Kidney (tissue), 14 donors: ENCODE data around the gene SAMD4A. TPM values are rescaled to one million over a fixed set of nuclear protein-coding genes. Genes with fewer than 3 reads are reported as not detected.

Experiments used
- DNase-seq, 5 donors: peaks; one replicate each; pipeline ENCODE4 v3.0.0-alpha.2; 2013 to 2020
- FAIRE-seq: peaks from 2 replicates; lab custom pipeline; 2012; peaks lifted over from hg19 to GRCh38; lab: Jason Lieb, UNC
- H3K27ac ChIP-seq, 2 donors: one replicate each; pipeline ENCODE4 v1.7.0; 2013; ENCODE audit warnings: low read depth in 2 of 2, low read length in 2 of 2, inconsistent platforms in 1 of 2
- H3K27me3 ChIP-seq: one replicate; pipeline ENCODE4 v1.7.1; 2013; ENCODE audit warnings: low read length, inconsistent platforms; ENCODE audit not compliant: control insufficient read depth, insufficient read depth
- H3K36me3 ChIP-seq, 3 donors: one replicate each; pipeline versions ENCODE4 v1.7.0 to v1.7.1; 2013; ENCODE audit warnings: low read length in 3 of 3, control low read depth in 1 of 3, inconsistent platforms in 1 of 3; ENCODE audit not compliant: insufficient read depth in 3 of 3, control insufficient read depth in 2 of 3
- H3K4me1 ChIP-seq, 3 donors: one replicate each; pipeline versions ENCODE4 v1.7.0 to v1.7.1; 2013; ENCODE audit warnings: low read length in 3 of 3, inconsistent platforms in 1 of 3, low read depth in 1 of 3; ENCODE audit not compliant: control insufficient read depth in 2 of 3, insufficient read depth in 2 of 3
- H3K4me3 ChIP-seq, 3 donors: one replicate each; pipeline versions ENCODE4 v1.7.0 to v1.8.1; 2013; ENCODE audit warnings: low read length in 3 of 3, control low read depth in 1 of 3, inconsistent platforms in 1 of 3
- H3K9ac ChIP-seq, 3 donors: one replicate each; pipeline versions ENCODE4 v1.7.0 to v1.7.1; 2013; ENCODE audit warnings: low read length in 3 of 3, control low read depth in 1 of 3, inconsistent platforms in 1 of 3
- H3K9me3 ChIP-seq, 3 donors: one replicate each; pipeline versions ENCODE4 v1.7.0 to v1.7.1; 2013; ENCODE audit warnings: low read length in 3 of 3, control low read depth in 1 of 3, inconsistent platforms in 1 of 3; ENCODE audit not compliant: control insufficient read depth in 2 of 3, insufficient read depth in 1 of 3
- CTCF ChIP-seq: IDR thresholded peaks from 3 replicates; pipeline ENCODE4 v1.5.1; 2012; ENCODE audit warnings: mild to moderate bottlenecking, moderate library complexity, borderline replicate concordance; ENCODE audit not compliant: insufficient read depth; ENCODE audit errors: extremely low read depth
- intact Hi-C: fragments of 100-400 bp; cut with DNase I; formaldehyde crosslinking; loops from one replicate; pipeline ENCODE4 v1.11.1; 2022
- polyA plus RNA-seq: library from polyadenylated mRNA; stranded (reverse); fragments of 350-450 nt; fragmentation: Illumina TruSeq; extraction: RNeasy Lipid Tissue Mini Kit (QIAGEN cat#74804); gene quantifications from one replicate; pipeline ENCODE4 v1.2.3, GENCODE V29; 2014; ENCODE audit warnings: low read depth, low replicate concordance; ENCODE audit not compliant: insufficient read depth
- total RNA-seq: library from RNA; stranded (reverse); fragmentation: NEBNext Ultra II Directional; extraction: Animal tissue kit (Norgen Biotek cat#: 25700); gene quantifications from one replicate; pipeline ENCODE4 v1.2.1, GENCODE V29; 2021
- donor health status: control.
- donor health status: control.
- donor health status: control.
- donor health status: control.
- donor health status: control.
- donor health status: DM: yes; HTN: yes; CAD: no.
- donor health status: Normal renal cell carcinoma (clear cell type).

The SAMD4A gene
- total and polyA plus RNA-seq, 2 donors from 2014 or later: 7.4 to 46.5 TPM

DNA sequence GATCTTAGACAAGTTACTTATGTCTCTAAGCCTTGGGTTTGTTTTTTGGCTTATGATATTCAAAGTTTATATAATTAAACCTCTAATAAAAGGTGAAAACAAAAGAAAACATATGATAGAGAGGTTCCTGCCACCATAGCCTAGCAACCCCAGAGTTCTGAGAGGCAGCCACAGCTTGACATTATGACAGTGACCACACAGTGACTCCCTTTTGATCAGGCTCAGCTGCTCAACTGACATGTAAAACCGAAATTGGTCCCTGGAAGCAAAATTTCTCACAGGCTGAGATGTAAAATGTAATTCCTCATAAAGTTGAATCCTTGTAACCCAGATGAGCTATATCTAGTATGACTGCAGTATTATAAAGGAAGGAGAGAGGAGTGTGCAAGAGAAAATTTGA lies 227.2 kb downstream of the SAMD4A start:
- Histone ChIP-seq H3K4me1 (peaks cover 0 to 6% (median 0%) of the 10 kb centered on the region in 3 donors), H3K4me3 (no peak overlapping the region), H3K9me3 (peaks cover 0 to 5% (median 0%) of the 10 kb centered on the region in 3 donors), H3K9ac (no peak overlapping the region), H3K27me3 (no peaks in the 10 kb centered on the region), H3K36me3 (peaks cover 0 to 6% (median 0%) of the 10 kb centered on the region in 3 donors), H3K27ac (no peak overlapping the region)
- peak in 2 of 5 donors; percentile 10 to 66 for DNase-seq
- no peak for FAIRE-seq
- intact Hi-C loops: no loop called here
- no peak for TF ChIP-seq CTCF

DNA sequence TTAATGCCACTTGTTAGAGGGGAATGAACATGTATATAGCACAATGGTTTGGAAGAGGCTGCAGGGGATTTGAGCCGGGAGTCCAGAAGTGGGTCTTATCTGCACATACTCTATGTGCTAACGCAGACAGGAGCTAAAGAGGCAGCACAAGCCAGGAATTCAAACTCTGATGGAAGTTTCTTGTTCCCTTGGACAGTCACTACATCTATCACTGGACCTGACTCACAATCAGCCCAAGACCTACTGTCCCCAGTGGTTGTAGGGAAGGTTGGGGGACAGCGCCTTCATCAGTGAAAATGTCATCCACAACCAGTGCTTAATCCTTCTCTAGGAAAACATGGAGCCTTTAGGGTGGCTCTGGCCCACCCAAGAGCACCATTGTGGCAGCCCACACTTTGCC lies 227.9 kb downstream of the SAMD4A start:
- DNase-seq: no peak
- peaks cover 0 to 5% (median 0%) of the 10 kb centered on the region in 3 donors for H3K36me3 ChIP-seq
- no peak for TF ChIP-seq CTCF
- no peaks in the 10 kb centered on the region for H3K27me3 ChIP-seq
- peaks cover 0 to 6% (median 0%) of the 10 kb centered on the region in 3 donors for H3K4me1 ChIP-seq
- intact Hi-C loops: no loop called here
- peaks cover 0 to 5% (median 0%) of the 10 kb centered on the region in 3 donors for H3K9me3 ChIP-seq
- no peak overlapping the region for H3K4me3 ChIP-seq
- no peak overlapping the region for H3K9ac ChIP-seq
- FAIRE-seq: no peak
- no peak overlapping the region for H3K27ac ChIP-seq

GRCh38 chr14:54796961-54797360 lies 230.0 kb downstream of the SAMD4A start:
- peaks cover 0 to 5% (median 0%) of the 10 kb centered on the region in 3 donors for H3K9me3 ChIP-seq
- DNase-seq (no peak), FAIRE-seq (no peak)
- no peak overlapping the region for H3K27ac ChIP-seq
- no peak overlapping the region for H3K4me3 ChIP-seq
- H3K4me1 ChIP-seq: no peaks in the 10 kb centered on the region
- H3K9ac ChIP-seq: no peak overlapping the region
- H3K36me3 ChIP-seq: no peaks in the 10 kb centered on the region
- intact Hi-C loops: no loop called here
- no peak for TF ChIP-seq CTCF
- no peaks in the 10 kb centered on the region for H3K27me3 ChIP-seq

GRCh38 chr14:54797556-54797955 lies 230.6 kb downstream of the SAMD4A start:
- Histone ChIP-seq H3K36me3 (no peaks in the 10 kb centered on the region), H3K9me3 (peaks cover 0 to 5% (median 0%) of the 10 kb centered on the region in 3 donors), H3K27ac (no peak overlapping the region), H3K27me3 (no peaks in the 10 kb centered on the region), H3K4me1 (no peaks in the 10 kb centered on the region), H3K4me3 (no peak overlapping the region), H3K9ac (no peak overlapping the region)
- TF ChIP-seq CTCF: no peak
- no peak for FAIRE-seq
- intact Hi-C loops: no loop called here
- DNase-seq: peak in 1 of 5 donors; percentile 9
